ENCODE results near the gene PLPPR5.
"Not testable (repeated sequence)": the region's sequence is repeated elsewhere in the genome, so short reads cannot be mapped to it uniquely, and the experiment has no call there.

PLPPR5 gene, protein sequence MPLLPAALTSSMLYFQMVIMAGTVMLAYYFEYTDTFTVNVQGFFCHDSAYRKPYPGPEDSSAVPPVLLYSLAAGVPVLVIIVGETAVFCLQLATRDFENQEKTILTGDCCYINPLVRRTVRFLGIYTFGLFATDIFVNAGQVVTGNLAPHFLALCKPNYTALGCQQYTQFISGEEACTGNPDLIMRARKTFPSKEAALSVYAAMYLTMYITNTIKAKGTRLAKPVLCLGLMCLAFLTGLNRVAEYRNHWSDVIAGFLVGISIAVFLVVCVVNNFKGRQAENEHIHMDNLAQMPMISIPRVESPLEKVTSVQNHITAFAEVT

DNA sequence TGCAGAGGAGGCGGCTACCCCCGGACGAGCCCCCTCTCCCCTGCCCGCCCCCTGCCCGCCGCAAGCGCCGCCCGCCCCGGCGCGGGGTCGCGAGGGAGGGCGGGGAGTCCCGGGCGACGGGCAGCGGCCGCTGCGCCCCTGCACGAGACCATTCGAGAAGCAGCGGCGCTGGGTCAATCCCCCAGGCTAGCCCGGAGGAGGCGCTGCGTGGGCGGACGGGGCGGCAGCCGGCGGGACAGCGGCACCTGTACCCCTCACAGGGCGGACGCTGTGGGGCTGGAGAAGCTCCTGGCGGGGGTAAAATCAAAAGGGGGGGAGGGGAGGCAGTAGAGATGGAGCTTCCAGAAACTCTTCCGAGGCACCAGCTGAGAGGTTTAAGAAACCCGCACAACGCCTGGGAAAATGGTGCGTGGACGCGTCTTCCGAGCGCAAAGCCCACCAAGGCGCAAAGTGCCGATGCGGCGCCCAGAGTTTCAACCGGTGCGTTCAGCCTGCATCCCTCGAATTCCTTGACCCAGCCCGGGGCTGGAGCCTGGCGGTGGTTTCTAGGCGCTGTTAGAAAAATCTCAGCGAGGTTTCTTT lies at the start of gene PLPPR5:
PLPPR5 (minus strand) TSS at position 1 of the 582 bp plus-strand sequence. CDS start 190 bp downstream, outside the sequence.
- no peak for DNase-seq (ENCODE audit: low read depth)

DNA sequence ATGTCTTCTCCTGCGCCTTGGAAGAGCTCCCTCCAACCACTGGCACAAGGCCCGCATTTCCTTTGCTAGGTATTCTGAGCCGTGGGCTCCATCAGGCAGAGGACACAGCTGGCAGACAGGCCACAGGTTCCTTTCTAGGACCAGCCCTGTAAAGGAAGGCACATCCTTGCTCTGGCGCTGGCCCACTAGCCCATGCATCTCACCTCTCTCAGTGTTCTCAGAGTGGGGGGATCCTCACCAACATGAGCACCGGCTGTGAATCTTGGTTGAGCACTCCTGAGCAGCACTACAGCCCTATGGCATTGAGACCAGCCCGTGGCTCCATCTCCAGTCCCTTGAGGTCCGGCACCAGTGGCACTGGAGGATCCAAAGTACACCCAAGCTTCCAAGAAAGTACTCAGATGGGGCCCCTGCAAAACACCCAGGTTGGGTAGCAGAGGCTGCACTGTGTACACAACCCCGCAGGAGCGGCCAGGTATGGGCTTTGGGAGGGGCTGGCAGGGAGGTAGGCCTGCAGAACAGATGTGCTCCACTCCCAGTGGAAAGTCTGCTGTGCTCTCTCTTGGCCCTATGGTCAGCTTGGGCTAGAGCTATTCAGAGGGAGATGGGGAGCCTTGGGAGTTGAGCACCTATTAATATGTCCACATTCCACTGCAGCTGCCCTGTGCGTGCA lies 47.1 kb upstream of the PLPPR5 start:
- DNase-seq (ENCODE audit: low read depth) = no peak

DNA sequence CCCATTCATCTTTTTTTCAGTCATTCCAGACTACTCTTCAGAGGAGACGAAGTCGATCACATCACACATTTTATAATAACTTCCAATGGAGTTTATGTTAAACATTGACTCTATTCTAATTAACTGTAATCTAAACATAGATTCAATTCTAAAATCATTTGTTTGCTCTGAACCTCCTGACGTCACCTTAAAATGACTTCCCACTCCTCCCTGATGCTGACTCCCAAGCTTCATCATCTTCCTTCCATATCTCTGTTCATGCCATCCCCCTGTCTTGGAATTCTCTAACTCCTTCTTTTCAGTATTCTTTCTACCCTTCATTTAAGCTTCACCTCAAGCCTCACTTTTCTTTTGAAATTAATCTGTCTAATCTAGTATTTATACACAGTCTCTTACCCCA lies 45.1 kb upstream of the PLPPR5 start:
- no peak for DNase-seq (ENCODE audit: low read depth)

DNA sequence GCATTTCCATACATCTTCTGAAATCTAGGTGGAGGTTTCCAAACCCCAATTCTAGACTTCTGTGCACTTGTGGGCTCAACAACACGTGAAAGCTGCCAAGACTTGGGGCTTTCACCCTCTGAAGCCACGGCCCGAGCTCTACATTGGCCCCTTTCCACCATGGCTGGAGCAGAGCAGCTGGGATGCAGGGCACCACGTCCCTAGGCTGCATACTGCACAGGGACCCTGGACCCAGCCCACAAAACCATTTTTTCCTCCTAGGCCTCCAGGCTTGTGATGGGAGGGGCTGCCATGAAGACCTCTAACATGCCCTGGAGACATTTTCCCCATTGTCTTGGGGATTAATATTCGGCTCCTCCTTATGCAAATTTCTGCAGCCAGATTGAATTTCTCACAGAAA lies 32.1 kb upstream of the PLPPR5 start:
- DNase-seq (ENCODE audit: low read depth) = not testable (repeated sequence)

DNA sequence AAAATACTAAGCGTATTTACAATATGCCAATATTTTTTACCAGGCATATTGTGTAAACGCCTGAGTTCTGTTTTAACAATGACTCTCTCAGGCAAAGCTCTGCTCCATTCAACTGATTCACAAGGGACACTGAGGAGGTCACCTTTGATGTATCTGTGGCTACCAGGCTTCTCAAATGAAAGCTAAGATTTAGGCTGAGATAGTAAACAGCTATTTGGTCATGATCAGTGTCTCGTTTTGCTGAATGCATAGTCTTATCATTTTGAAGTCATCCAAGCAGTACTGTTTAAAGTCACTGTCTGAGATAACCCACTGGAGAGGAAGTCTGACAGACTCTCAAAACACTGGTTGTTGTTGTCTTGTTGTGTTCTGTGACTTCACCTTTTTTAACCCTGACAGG lies 13.7 kb upstream of the PLPPR5 start:
- no peak for DNase-seq (ENCODE audit: low read depth)

DNA sequence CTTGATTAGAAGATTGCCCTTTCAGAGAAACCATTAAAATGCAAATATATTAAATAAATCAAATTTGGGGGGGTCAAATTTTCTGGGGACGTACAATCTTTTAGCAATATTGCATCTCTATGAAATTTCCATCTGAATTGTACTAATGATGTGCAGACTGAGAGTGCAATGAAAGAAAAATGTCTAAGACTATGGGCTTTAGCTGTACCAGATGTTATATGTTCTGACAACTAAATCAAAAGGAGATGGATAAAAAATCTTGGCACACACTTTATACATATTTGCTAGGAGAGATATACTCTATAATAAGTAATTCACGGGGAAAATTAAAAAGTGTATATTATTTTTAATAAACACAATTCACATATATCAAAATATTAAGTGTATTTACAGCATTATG lies 13.0 kb upstream of the PLPPR5 start:
- DNase-seq (ENCODE audit: low read depth) = no peak

DNA sequence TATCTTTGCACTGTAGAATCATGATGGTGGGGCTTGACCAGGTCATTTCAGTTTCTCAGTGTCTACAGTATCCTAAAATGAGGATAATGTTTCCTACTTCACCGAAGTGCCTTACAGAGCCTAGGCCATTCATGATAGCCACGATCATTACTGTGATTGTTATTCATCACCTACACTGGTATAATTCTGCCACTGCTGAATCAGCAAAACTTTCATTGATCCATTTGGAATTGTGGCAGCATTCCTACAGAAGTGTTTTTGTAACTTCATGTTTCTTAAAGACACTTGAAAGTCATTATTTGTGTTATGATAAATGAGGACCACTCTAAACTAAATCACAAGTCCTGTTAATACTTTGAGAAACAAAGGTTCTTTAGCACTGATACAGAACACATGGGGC lies 6.0 kb upstream of the PLPPR5 start:
- no peak for DNase-seq (ENCODE audit: low read depth)

DNA sequence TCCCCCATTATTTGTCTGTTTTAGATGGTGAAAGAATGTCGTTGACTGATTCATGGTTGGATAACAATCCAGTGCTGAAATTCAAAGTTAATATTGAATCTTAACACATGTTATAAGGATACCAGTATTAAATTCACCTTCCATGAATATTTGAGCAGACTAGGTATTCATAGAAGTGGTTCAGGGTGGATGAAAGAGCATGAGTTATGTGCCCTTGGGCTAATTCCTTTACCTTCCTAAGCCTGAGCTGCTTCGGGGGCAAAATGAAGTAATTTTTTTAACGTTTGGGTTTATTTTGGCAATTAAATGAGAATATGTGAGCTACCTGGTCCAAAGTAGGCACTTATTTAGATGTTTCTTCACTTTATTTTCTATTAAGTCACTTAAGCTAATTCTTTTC lies 2.7 kb upstream of the PLPPR5 start:
- no peak for DNase-seq (ENCODE audit: low read depth)

DNA sequence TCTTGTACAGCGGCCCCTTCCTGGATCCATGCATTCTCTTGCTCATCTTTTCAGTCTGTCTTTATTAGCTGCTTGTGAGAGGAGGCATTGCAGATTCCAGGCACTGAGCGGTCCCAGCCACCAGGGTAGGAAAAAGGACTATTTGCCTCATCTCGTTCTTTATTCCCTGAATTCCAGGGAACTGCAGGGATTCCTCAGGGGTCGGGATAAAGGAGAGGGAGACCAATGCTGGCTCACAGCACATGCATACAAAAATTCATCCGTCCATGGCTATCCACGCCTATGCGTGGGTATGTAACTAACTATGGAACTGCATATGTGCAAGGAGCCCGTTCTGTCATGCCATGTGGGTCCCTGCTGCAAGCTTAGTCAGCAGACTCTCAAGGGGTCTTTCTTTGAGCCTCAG lies 879 bp upstream of the PLPPR5 start:
- no peak for DNase-seq (ENCODE audit: low read depth)

DNA sequence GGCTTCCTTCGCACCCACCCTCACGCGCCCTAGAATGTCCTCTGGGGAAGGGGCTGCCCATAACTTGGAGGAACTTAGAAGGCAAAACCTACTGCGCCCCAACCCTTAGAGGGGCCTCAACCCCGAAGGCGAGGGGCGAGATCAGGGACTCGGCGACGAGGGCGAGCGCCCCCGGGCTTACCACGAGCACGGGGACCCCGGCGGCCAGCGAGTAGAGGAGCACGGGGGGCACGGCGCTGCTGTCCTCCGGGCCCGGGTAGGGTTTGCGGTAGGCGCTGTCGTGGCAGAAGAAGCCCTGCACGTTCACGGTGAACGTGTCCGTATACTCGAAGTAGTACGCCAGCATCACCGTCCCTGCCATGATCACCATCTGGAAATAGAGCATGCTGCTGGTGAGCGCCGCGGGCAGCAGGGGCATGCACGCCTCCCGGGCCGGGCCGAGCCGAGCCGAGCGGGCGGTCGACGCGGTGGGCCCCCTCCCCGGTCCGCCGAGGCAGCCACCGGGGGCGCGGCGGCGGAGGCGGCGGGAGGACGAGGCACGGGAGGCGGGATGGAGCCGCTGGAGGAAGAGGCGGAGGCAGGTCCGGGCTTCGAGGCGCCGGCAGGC lies 304 bp downstream of the PLPPR5 start:
- no peak for DNase-seq (ENCODE audit: low read depth)

DNA sequence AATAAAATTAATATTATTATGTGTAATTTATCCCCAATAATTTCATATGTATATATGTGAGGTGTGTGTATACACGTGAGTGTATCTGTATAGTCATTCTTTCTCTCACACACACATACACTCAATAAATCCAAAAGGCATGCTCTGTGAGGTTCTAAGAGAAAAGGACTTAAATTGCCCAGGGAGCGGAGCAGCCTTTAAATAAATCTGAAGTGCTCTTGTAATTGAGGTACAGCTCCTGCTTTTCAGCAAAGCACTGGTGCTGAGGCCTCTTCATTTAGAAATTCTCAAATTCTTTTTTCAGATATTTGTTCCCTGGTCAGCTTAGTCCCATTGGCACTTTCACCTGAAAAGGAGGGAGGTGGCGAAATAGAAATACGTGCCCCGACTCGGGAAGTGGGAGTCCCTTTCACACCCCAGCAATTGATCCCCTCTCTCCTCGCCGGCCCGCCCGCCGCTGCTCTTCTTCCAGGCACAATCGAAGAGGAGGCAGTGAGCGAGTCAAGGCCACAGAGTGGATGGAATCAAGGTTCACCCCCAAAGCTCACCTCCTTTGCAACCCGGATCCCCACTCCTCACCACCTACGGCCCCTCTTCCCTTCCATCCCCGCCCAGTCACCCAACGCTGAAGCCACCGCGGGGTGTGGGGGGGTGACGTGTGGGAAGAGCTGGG lies 944 bp downstream of the PLPPR5 start:
- no peak for DNase-seq (ENCODE audit: low read depth)

DNA sequence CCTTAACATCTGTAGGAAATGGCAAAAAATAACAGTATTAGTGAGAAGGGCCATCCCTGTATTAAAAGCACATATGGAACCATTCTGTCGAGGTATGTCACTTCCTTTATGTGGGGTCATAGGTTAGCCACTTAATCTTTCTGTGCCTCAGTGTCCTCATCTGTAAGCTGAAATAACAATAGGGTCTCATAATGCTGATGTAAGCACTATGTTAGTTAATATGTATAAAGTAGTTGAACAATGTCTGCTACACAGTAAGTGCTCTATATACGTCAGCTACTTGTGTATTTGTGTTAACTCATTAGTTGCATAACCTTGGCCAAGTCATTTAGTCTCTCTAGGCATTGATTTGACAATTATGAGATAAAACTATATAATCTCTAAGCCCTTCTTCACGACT lies 11.8 kb downstream of the PLPPR5 start:
- no peak for DNase-seq (ENCODE audit: low read depth)

DNA sequence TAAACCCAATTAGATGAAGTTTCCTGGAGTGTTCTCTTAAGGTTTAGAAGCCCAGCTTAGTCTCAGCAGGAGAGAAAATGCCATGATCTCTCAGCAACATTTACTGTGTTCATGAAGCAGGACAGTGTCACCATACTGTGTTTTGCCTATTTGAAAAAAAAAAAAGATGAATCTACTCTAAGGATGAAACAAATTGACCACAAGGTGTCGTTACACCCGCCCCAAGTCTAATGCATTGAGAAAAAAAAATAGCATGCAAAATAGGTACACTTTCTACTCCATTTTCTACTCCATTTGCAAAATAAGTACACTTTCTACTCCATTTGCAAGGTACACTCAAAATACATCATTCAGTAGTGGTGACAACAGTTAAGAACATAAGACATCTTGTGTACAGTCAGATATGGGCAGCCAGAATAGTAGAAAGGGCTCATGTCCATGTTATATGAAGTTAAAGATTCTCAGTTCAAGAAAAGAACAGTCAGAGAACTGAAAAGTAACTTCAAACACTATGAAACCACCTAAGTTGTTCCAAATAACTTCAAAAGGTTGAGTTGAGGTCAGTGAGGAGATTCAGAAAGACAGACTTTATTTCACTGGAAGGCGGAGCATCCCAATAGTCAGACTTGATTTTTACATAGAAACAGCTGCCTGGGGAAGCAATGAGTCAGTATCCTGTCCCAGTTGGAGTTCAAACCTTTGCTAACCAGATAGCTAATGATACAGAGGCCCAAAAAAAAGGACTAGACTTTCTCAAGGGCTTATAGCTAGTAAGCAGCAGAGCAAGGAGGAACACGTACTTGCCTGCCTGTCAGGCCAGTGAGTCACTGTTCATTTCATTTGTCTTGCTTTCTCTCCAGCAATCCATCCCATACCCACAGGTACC lies 13.3 kb downstream of the PLPPR5 start:
- peak; percentile 95 for DNase-seq (ENCODE audit: low read depth)

DNA sequence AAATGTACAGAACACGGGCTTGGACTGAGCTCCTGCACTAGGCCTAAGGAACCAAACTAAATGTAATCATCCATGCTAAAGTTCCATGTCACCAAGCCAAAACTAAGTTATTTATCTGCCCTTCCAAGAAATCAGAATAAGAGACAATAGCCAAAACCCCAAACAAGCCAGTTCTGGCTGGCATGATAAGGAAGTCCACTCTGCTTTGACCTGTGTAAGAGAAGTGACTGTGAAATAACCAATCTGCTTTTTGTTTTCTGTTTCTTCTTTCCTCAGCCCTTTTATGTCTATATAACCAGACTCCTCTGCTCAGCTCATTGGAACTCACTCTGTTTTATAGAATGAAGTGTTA lies 15.1 kb downstream of the PLPPR5 start:
- no peak for DNase-seq (ENCODE audit: low read depth)

DNA sequence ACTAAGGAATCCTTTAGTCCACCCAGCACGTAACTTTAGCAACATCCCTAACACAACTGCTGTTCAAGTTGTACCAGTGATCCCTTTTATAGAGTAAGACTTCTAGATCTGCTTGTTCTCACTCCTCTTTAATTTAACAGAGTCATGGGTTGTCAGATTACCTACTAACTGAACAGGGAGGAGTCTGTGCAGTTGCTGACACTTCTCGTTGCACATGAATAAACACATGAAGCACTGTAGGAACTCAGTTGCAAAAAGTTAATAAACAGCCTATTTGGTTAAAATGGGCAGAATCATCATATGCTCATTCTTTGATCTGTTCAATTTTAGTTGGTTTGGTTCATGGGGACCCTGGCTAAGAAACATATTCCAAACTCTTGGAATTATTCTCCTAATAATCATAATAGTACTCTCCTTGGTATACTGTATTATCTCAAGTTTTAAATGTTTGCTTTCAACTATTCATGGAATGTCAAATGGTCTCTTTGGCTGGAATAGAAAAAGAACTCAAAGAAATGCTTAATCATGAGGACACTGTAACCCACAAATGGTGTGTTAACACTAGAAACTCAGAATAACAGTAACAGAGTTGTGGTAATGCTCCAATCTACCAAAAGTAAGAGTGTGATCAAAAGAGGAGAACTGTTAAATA lies 15.6 kb downstream of the PLPPR5 start:
- DNase-seq (ENCODE audit: low read depth) = no peak

DNA sequence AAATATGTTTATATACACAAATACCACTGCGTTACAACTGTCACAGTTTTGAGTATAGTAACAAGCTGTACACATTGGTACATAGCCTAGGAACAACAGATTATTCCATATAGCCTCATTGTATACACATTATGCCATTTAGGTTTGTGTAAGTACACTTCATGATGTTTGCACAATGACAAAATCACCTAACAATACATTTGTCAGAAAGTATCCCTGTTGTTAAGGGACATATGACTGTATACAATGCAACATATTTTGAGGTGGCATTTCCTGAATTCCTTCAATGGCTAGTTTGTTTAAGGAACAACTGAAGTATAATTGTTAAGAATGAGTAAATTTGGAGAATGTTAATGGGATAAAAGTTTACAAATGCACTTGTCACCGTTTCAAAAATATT lies 19.0 kb downstream of the PLPPR5 start:
- no peak for DNase-seq (ENCODE audit: low read depth)

DNA sequence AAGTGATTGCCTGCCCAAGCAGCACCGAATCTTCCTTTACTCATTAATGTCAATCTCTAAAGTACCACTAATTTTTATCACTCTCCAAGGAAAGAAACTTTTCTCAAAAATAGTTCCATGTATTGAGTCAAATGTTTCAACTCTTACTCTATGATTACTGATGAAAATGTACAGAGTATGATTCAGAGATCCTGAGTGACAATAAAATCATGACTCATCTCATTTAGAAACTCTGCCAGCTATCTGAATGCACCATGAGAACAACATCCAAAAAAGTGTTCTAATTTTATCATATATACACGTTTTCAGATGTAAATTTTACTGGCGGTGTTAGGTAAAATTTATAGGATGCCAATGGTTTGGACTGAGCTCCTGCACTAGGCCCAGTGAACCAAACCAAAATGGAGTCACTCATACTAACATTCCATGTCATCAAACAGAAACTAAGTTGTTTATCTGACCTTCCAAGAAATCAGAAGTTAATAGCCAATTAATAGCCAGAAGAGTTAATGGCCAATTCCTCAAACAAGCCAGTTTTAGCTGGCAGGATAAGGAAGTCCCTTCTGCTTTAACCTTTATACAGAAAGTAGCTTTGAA lies 22.6 kb downstream of the PLPPR5 start:
- DNase-seq (ENCODE audit: low read depth) = no peak

DNA sequence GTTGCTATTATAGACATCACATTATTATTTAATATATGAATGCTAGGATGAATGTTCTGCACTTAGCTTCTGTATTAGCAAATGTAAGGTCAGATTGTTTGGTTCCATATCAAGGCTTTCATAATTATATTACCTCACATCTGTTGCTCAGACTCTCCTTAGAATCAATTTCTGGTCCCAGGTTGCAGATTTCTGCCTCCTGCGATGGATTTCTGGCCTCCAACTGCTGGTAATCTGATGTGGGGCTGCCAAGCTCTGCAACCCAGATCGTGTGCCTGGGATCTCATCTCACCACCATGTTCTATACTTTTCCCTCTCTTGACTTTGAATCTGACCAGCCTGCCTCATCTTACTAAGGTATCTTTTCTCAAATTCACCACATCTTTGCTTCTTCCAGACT lies 25.2 kb downstream of the PLPPR5 start:
- DNase-seq (ENCODE audit: low read depth) = no peak

DNA sequence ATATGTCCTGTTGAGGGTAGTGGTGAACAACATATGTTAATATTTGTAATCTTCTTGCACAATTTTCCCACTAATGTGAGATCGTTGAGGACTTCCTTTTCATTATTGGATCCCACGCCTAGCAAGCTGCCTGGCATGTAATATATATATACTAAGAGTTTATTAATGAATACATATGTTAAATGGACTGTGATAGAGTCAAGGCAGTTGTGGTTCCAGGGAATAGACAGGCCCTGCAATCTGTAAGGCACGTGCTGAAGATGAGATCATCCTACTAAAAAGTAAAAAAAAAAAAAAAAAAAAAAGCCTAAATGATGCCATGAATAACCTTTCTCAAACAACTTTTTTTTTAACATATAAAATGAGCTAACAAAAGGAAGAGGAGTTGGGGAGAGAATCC lies 28.9 kb downstream of the PLPPR5 start:
- no peak for DNase-seq (ENCODE audit: low read depth)

DNA sequence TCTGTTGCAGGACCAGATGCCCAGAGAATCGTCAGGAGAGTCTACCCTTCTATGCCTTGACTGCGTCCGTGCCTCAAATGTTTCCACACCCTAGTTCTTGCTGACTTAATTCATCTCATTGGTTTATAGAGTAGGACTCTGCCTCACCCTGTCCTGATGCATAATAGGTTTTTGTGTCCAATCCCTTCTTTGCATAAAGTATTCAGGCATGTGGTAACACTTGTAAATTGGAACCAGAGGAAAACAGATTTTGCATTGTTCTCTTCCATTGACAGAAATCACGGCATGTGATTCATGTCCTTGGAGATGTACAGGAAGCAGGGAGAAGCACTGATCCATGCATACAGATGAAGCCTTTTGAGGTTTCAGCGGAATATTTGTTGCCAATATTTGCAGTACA lies 29.5 kb downstream of the PLPPR5 start:
- DNase-seq (ENCODE audit: low read depth) = no peak
